Measurements from ENCODE around the gene COL6A1. TPM values are rescaled to one million over a fixed set of nuclear protein-coding genes. Genes with fewer than 3 reads are reported as not detected.

The COL6A1 gene
- total and polyA plus RNA-seq, 2 of the 13 experiments (the other 11 are each of a cell fraction or from before 2014, with no cell fraction given) = 3.1 to 4.8 TPM

GRCh38 chr21:45952974-45953373, 28.6 kb upstream of the COL6A1 start:
- Histone ChIP-seq H3K27me3 (ENCODE audit: control insufficient read depth in 1 of 2, insufficient read depth in 2 of 2, low read length in 2 of 2) (peaks cover 3 to 50% of the 10 kb centered on the region in 2 experiments; a peak in 3 of 5 replicates), H4K20me1 (ENCODE audit: insufficient read depth, low read length) (no peaks in the 10 kb centered on the region), H3K4me2 (ENCODE audit: low read depth, low read length) (no peak overlapping the region), H3K27ac (ENCODE audit: extremely low read length, insufficient read depth, low read length) (no peak overlapping the region), H3K9ac (ENCODE audit: insufficient read depth, low read depth, low read length) (no peak overlapping the region), H3K4me1 (ENCODE audit: insufficient read depth, low read length) (no peaks in the 10 kb centered on the region), H3K36me3 (replicated peaks in 1 of 2; ENCODE audit: control insufficient read depth in 1 of 2, insufficient read depth in 2 of 2, low read length in 2 of 2) (no peaks in the 10 kb centered on the region), H3K79me2 (ENCODE audit: insufficient read depth, low read length) (no peaks in the 10 kb centered on the region), H3K4me3 (replicated peaks in 1 of 3; ENCODE audit: insufficient read depth in 1 of 3, low read depth in 2 of 3, low read length in 3 of 3) (no peak overlapping the region), H3K9me3 (ENCODE audit: low read length) (no peaks in the 10 kb centered on the region), H2AFZ (ENCODE audit: low read length) (no peak overlapping the region)
- in situ Hi-C loops (cut with HindIII; ENCODE audit: extremely low pct_ligation_motif_present, low pct_unique_long_range_greater_than_20kb) (no loop called here), intact Hi-C loops (cut with micrococcal nuclease; ENCODE audit: unreplicated experiment) (no loop called here)
- BruUV-seq (replicated peaks) = no TSS peak
- DNase-seq (ENCODE audit: low spot score) = no peak
- no peak for ATAC-seq
- FAIRE-seq = no peak
- WGBS (ENCODE audit: low lambda C conversion rate) = 43% methylated on average over 11 of the region's 11 CpGs
- ChIA-PET CTCF (ENCODE audit: low intra/inter-chr PET ratio, low total read pairs) (no interaction called here), POLR2A (no interaction called here)
- no peak for TF ChIP-seq CENPBD1 (CRISPR knock-in tag; IDR thresholded peaks at IDR 0.05; ENCODE audit: borderline replicate concordance, low read depth)
- no peak for TF ChIP-seq SIX4 (CRISPR knock-in tag; IDR thresholded peaks at IDR 0.05)
- TF ChIP-seq ZNF251 (CRISPR knock-in tag; IDR thresholded peaks at IDR 0.05) = no peak
- TF ChIP-seq ZBTB46 (CRISPR knock-in tag; IDR thresholded peaks at IDR 0.05; ENCODE audit: borderline replicate concordance) = no peak
- no peak for TF ChIP-seq ATF3 (CRISPR knock-in tag; IDR thresholded peaks at IDR 0.05)
- TF ChIP-seq ELF3 (CRISPR knock-in tag; IDR thresholded peaks at IDR 0.05) = no peak
- TF ChIP-seq ZNF572 (CRISPR knock-in tag; IDR thresholded peaks at IDR 0.05) = no peak
- no peak for TF ChIP-seq SALL1 (CRISPR knock-in tag; IDR thresholded peaks at IDR 0.05)
- no peak for TF ChIP-seq IRF9 (CRISPR knock-in tag; IDR thresholded peaks at IDR 0.05; ENCODE audit: borderline replicate concordance)

Data from HepG2 (cell line).